Measurements from ENCODE around the gene FAU. TPM values are rescaled to one million over a fixed set of nuclear protein-coding genes. Genes with fewer than 3 reads are reported as not detected.
"Not testable (repeated sequence)": the region's sequence is repeated elsewhere in the genome, so short reads cannot be mapped to it uniquely, and the experiment has no call there.

The FAU gene
- total and polyA plus RNA-seq, 9 donors, result 1,053 to 2,272 (median 1,798) TPM

- no peaks in the 10 kb centered on the region for H3K4me1 ChIP-seq (ENCODE audit: insufficient read depth)
- WGBS, 3 donors, result 57 to 63% (median 59%) methylated on average over 2 of the region's 2 CpGs
- intact Hi-C loops (cut with DNase I), result no loop called here
- H3K27me3 ChIP-seq, result no peaks in the 10 kb centered on the region
- no peak overlapping the region for H3K4me3 ChIP-seq
- no peak for DNase-seq
- H3K27ac ChIP-seq, result no peak overlapping the region
- TF ChIP-seq POLR2A (IDR thresholded peaks at IDR 0.05) (no peak), EP300 (IDR thresholded peaks at IDR 0.05) (no peak)
- TF ChIP-seq, protein P1, sequence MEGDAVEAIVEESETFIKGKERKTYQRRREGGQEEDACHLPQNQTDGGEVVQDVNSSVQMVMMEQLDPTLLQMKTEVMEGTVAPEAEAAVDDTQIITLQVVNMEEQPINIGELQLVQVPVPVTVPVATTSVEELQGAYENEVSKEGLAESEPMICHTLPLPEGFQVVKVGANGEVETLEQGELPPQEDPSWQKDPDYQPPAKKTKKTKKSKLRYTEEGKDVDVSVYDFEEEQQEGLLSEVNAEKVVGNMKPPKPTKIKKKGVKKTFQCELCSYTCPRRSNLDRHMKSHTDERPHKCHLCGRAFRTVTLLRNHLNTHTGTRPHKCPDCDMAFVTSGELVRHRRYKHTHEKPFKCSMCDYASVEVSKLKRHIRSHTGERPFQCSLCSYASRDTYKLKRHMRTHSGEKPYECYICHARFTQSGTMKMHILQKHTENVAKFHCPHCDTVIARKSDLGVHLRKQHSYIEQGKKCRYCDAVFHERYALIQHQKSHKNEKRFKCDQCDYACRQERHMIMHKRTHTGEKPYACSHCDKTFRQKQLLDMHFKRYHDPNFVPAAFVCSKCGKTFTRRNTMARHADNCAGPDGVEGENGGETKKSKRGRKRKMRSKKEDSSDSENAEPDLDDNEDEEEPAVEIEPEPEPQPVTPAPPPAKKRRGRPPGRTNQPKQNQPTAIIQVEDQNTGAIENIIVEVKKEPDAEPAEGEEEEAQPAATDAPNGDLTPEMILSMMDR (IDR thresholded peaks at IDR 0.05), result no peak
- H3K36me3 ChIP-seq, result no peaks in the 10 kb centered on the region
- H3K9me3 ChIP-seq, result peaks cover 0 to 3% of the 10 kb centered on the region in 2 donors
These were observed 30.2 kb upstream of the FAU start for GRCh38 chr11:65152122-65152521.

DNA sequence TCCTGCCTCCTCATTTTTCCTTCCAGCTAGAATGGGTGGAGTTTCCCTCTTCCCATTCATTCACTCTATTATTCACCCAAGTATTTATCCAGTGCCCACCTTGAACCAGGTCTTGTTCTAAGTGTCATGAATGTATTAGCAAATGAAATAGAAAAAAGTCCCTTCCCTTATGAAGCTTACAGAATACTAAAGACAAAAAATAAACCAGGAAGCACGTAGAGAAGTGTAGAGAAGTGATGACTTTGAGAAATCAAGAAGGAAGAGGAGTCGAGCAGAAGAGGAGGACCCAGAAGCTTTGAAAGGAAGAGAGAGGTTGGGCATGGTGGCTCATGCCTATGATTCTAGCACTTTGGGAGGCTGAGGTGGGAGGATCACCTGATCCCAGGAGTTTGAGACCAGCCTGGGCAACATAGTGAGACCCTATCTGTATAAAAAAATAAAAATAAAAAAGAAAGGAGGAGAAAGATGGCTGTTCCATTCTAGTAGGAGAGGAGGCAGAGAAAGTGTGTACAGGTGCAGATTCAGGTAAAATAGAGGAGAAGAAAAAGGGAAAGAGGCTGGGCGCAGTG is 29.5 kb upstream of the FAU start:
- no peak for TF ChIP-seq EP300 (IDR thresholded peaks at IDR 0.05)
- TF ChIP-seq, protein P1 (IDR thresholded peaks at IDR 0.05), result no peak
- TF ChIP-seq POLR2A (IDR thresholded peaks at IDR 0.05), result no peak
- Histone ChIP-seq H3K4me3 (no peak overlapping the region), H3K27me3 (no peaks in the 10 kb centered on the region), H3K36me3 (no peaks in the 10 kb centered on the region), H3K27ac (no peak overlapping the region), H3K4me1 (ENCODE audit: insufficient read depth) (no peaks in the 10 kb centered on the region), H3K9me3 (peaks cover 0 to 3% of the 10 kb centered on the region in 2 donors)
- intact Hi-C loops (cut with DNase I), result no loop called here
- WGBS, 3 donors, result 54 to 65% (median 62%) methylated on average over 3 of the region's 3 CpGs
- DNase-seq, result peak in 1 of 5 donors; percentile 2

GRCh38 chr11:65150509-65151299 is 28.8 kb upstream of the FAU start:
- intact Hi-C loops (cut with DNase I), result no loop called here
- H3K36me3 ChIP-seq, result no peaks in the 10 kb centered on the region
- TF ChIP-seq EP300 (IDR thresholded peaks at IDR 0.05) (no peak), POLR2A (IDR thresholded peaks at IDR 0.05) (no peak)
- TF ChIP-seq, protein P1 (IDR thresholded peaks at IDR 0.05), result no peak
- H3K27ac ChIP-seq, result peak overlapping the region in 1 of 2 donors; percentile 60
- H3K4me3 ChIP-seq, result no peak overlapping the region
- H3K4me1 ChIP-seq (ENCODE audit: insufficient read depth), result no peaks in the 10 kb centered on the region
- 10 to 15% (median 13%) methylated on average over 12 of the region's 12 CpGs for WGBS, 3 donors
- no peaks in the 10 kb centered on the region for H3K27me3 ChIP-seq
- DNase-seq, result peak; percentile 50 to 77 (median 65)
- H3K9me3 ChIP-seq, result peaks cover 0 to 3% of the 10 kb centered on the region in 2 donors

GRCh38 chr11:65150131-65150508 is 28.2 kb upstream of the FAU start:
- H3K9me3 ChIP-seq; intact Hi-C loops (cut with DNase I); H3K4me3 ChIP-seq; H3K36me3 ChIP-seq; DNase-seq; H3K4me1 ChIP-seq (ENCODE audit: insufficient read depth); H3K27me3 ChIP-seq: not testable (repeated sequence)
- 58 to 65% (median 62%) methylated on average over 10 of the region's 10 CpGs for WGBS, 3 donors
- H3K27ac ChIP-seq, result peak overlapping the region in 1 of 2 donors; percentile 60

DNA sequence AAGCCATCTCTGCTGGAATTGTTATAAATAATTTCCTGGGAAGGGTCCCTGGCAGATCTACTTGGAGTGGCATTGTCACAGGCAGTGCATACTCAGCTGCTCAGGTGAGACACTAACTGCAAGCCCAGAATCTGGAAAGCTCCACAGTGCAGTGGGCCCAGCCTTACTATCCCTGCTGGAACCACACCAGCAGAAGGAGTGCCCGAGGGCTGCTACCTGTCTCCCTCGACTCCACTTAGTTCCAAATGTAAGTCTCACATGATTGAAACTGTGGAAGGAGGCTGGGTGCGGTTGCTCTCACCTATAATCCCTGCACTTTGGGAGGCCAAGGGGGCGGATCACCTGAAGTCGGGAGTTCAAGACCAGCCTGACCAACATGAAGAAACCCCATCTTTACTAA is 26.7 kb upstream of the FAU start:
- intact Hi-C loops (cut with DNase I), result no loop called here

More for the DNA sequence above, 26.7 kb upstream of the FAU start:
- no peak overlapping the region for H3K27ac ChIP-seq
- H3K27me3 ChIP-seq, result no peaks in the 10 kb centered on the region
- H3K4me3 ChIP-seq, result no peak overlapping the region
- WGBS, 3 donors, result 76 to 92% (median 78%) methylated on average over 5 of the region's 5 CpGs
- H3K36me3 ChIP-seq, result no peaks in the 10 kb centered on the region
- TF ChIP-seq, protein P1 (IDR thresholded peaks at IDR 0.05), result no peak
- TF ChIP-seq EP300 (IDR thresholded peaks at IDR 0.05) (no peak), POLR2A (IDR thresholded peaks at IDR 0.05) (no peak)
- peak in 1 of 5 donors; percentile 4 for DNase-seq
- H3K4me1 ChIP-seq (ENCODE audit: insufficient read depth), result no peaks in the 10 kb centered on the region
- peaks cover 0 to 3% of the 10 kb centered on the region in 2 donors for H3K9me3 ChIP-seq

Data from ovary (tissue), 9 donors.